ENCODE results near the gene PYDC1.

The PYDC1 gene

DNA sequence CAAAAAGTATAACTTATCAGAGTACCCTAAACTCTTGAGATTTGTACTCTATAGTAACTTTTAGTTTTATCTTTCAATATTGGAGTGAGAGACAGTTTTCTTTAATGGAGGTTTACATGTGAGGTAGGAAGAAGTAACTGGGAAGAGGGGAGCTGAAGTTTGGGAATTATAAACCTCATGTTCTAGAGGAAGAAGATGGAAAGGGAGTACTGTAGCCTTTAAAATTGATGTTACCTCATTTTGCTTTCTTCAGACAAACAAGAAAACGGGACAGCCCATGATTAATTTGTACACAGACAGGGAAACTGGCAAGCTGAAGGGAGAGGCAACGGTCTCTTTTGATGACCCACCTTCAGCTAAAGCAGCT lies 27.5 kb downstream of the PYDC1 start:
- TF ChIP-seq FOXP2 (optimal IDR thresholded peaks at IDR 0.05; ENCODE audit: borderline replicate concordance, extremely low read depth, extremely low read length, insufficient read depth) (no peak), SIN3A (IDR thresholded peaks at IDR 0.05; ENCODE audit: borderline replicate concordance, insufficient read depth, low read length) (no peak), TAF1 (IDR thresholded peaks at IDR 0.05; ENCODE audit: borderline replicate concordance, insufficient read depth, low read length) (no peak), POLR2AphosphoS5 (IDR thresholded peaks at IDR 0.05; ENCODE audit: low read depth, low read length) (no peak)
- TF ChIP-seq, protein P1, sequence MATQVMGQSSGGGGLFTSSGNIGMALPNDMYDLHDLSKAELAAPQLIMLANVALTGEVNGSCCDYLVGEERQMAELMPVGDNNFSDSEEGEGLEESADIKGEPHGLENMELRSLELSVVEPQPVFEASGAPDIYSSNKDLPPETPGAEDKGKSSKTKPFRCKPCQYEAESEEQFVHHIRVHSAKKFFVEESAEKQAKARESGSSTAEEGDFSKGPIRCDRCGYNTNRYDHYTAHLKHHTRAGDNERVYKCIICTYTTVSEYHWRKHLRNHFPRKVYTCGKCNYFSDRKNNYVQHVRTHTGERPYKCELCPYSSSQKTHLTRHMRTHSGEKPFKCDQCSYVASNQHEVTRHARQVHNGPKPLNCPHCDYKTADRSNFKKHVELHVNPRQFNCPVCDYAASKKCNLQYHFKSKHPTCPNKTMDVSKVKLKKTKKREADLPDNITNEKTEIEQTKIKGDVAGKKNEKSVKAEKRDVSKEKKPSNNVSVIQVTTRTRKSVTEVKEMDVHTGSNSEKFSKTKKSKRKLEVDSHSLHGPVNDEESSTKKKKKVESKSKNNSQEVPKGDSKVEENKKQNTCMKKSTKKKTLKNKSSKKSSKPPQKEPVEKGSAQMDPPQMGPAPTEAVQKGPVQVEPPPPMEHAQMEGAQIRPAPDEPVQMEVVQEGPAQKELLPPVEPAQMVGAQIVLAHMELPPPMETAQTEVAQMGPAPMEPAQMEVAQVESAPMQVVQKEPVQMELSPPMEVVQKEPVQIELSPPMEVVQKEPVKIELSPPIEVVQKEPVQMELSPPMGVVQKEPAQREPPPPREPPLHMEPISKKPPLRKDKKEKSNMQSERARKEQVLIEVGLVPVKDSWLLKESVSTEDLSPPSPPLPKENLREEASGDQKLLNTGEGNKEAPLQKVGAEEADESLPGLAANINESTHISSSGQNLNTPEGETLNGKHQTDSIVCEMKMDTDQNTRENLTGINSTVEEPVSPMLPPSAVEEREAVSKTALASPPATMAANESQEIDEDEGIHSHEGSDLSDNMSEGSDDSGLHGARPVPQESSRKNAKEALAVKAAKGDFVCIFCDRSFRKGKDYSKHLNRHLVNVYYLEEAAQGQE (IDR thresholded peaks at IDR 0.05; ENCODE audit: insufficient read depth in 1 of 2, low read depth in 2 of 2, low read length in 2 of 2) = no peak

DNA sequence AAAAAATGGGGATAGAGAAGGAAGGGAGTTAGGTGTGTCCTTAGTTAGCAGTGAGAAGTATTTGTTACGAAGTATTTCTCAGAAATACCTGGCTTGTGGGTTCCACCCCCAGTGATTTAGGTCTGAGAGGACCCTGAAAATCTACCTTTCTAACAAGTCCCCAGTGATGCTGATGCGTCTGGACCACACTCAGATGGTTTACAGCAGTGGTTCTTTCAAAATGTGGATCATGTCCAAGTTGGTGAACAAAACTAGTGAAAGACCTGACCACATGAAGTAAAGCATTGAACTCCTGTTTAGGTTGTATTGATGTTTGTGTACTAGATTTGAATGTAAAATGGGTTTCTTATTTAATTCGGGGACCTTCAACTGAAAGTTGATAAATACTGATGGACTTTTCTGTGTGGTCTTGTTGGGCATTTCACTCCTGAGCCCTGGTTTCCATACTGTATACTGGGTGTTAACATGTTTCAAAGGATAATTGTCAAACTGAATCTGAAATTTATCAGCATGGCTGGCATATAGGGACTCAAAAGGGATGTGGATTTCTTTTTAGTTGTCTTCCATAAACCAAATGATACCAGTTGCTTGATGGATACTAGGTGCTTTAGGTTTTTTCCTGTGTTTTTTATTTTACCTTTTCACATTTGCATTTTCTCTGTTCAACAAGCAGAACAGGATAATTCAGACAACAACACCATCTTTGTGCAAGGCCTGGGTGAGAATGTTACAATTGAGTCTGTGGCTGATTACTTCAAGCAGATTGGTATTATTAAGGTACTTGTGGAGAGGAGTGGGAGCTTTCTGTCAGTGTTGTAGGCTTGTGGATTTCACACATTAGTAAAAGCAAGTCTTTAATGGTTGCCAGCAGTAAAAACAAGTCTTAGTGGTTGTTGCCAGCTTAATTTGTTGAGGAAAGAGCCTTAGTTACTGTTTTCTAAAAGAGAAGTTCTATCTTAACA lies 28.2 kb downstream of the PYDC1 start:
- TF ChIP-seq, protein P1 (IDR thresholded peaks at IDR 0.05; ENCODE audit: insufficient read depth in 1 of 2, low read depth in 2 of 2, low read length in 2 of 2) = no peak
- TF ChIP-seq TAF1 (IDR thresholded peaks at IDR 0.05; ENCODE audit: borderline replicate concordance, insufficient read depth, low read length) (no peak), POLR2AphosphoS5 (IDR thresholded peaks at IDR 0.05; ENCODE audit: low read depth, low read length) (no peak), FOXP2 (optimal IDR thresholded peaks at IDR 0.05; ENCODE audit: borderline replicate concordance, extremely low read depth, extremely low read length, insufficient read depth) (no peak), SIN3A (IDR thresholded peaks at IDR 0.05; ENCODE audit: borderline replicate concordance, insufficient read depth, low read length) (no peak)

DNA sequence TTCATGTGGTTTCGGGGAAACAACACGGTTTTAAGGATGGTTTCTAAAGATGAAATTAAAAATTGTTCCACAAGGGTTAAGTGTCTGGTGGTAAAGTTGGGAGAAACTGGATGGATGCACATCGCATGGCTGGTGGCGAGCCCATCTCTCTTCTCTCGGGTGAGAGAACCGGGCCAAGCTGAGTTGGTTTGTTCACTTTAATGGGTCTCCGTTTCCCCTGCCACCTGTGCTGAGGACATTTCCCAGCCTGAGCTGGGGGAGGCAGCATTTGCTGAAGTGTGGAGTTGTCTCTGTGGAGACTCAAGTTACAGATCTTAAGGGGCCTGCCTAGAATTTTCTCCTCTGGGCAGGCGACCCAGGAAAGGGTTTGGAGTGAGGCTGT lies 29.1 kb downstream of the PYDC1 start:
- TF ChIP-seq POLR2AphosphoS5 (IDR thresholded peaks at IDR 0.05; ENCODE audit: low read depth, low read length) (peak; percentile 9; the same call in 1 of the 2 replicates), TAF1 (IDR thresholded peaks at IDR 0.05; ENCODE audit: borderline replicate concordance, insufficient read depth, low read length) (no peak)
- TF ChIP-seq, protein P1 (IDR thresholded peaks at IDR 0.05; ENCODE audit: insufficient read depth in 1 of 2, low read depth in 2 of 2, low read length in 2 of 2) = no peak

DNA sequence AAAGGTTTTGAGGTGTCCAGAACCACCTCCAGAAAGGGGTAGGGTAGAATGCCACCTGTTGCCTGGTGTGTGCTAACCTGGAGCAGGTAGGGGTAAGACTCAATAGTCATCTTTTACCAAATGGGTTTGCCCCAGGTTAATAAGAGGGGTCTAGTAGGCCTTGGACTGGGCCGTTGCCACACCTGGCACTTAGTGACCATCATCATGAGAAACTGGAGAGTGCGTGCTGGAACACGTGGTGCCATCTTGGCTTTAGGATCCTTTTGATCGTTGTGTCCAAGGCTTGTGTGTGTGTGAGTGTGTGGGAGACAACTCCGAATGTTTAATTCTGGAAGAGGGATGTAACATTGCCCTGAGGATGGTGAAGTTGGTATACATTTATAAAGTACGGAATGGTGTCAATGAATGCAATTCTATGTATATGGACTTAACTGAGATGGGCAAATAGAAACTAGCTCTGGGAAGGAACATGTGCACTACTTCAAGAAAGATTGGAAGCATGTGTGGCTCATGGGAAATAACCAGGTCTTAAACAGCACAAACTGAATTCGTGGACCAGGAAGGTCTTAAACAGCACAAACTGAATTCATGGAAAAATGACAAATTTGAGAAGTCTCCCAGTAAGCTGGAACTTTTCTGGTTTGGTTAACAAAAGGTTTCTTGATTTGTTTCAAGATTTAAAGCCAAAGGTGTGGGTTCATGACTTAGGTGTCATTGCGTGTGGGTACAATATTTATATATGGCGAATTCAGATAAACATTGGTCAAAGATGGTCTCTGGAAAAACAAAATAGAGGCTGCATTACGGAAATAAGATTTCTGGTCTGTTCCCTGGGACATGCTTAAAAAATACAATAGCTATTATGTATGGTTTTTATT lies 29.8 kb downstream of the PYDC1 start:
- TF ChIP-seq SIN3A (IDR thresholded peaks at IDR 0.05; ENCODE audit: borderline replicate concordance, insufficient read depth, low read length) (no peak), TAF1 (IDR thresholded peaks at IDR 0.05; ENCODE audit: borderline replicate concordance, insufficient read depth, low read length) (no peak), POLR2AphosphoS5 (IDR thresholded peaks at IDR 0.05; ENCODE audit: low read depth, low read length) (peak; percentile 12; the same call in 1 of the 2 replicates), FOXP2 (optimal IDR thresholded peaks at IDR 0.05; ENCODE audit: borderline replicate concordance, extremely low read depth, extremely low read length, insufficient read depth) (no peak)
- TF ChIP-seq, protein P1 (IDR thresholded peaks at IDR 0.05; ENCODE audit: insufficient read depth in 1 of 2, low read depth in 2 of 2, low read length in 2 of 2) = no peak

Measured in PFSK-1 (cell line).